DMS153 (cell line): ENCODE results near the gene KLHL21.
"Not testable (repeated sequence)": the region's sequence is repeated elsewhere in the genome, so short reads cannot be mapped to it uniquely, and the experiment has no call there.

Source experiments
- DNase-seq: peaks from one replicate; lab custom pipeline; 2025; lab: John Stamatoyannopoulos, UW

KLHL21 gene, protein sequence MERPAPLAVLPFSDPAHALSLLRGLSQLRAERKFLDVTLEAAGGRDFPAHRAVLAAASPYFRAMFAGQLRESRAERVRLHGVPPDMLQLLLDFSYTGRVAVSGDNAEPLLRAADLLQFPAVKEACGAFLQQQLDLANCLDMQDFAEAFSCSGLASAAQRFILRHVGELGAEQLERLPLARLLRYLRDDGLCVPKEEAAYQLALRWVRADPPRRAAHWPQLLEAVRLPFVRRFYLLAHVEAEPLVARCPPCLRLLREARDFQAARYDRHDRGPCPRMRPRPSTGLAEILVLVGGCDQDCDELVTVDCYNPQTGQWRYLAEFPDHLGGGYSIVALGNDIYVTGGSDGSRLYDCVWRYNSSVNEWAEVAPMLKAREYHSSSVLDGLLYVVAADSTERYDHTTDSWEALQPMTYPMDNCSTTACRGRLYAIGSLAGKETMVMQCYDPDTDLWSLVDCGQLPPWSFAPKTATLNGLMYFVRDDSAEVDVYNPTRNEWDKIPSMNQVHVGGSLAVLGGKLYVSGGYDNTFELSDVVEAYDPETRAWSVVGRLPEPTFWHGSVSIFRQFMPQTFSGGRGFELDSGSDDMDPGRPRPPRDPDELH

DNA sequence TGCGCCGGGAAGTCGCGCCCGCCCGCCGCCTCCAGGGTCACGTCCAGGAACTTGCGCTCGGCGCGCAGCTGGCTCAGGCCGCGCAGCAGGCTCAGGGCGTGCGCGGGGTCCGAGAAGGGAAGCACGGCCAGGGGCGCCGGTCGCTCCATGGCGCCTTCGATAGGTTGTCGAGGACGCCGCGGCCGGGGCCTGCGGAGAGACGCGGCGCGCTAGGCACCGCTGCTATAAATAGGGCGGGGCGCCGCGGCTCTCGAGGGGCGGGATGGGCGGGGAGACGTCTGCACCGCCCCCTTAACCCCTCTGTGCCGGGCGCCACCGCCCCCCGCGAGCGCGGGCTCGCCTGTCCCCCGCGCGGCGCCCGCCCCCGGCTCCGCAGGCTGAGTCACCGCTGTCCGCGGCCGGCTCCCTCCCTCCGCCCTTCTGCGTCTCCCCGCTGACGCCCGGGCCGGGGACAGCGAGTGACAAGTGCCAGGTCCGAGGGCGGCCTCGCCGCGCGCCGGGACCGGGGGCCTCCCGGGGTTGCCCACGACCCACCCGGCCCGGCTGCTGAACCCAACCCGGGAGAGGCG, at the start of gene KLHL21:
Gene KLHL21, minus strand, starts transcription at position 201 of the 569 bp plus-strand sequence. Its CDS starts 52 bp downstream, at position 149.
- DNase-seq: peak; percentile 44

DNA sequence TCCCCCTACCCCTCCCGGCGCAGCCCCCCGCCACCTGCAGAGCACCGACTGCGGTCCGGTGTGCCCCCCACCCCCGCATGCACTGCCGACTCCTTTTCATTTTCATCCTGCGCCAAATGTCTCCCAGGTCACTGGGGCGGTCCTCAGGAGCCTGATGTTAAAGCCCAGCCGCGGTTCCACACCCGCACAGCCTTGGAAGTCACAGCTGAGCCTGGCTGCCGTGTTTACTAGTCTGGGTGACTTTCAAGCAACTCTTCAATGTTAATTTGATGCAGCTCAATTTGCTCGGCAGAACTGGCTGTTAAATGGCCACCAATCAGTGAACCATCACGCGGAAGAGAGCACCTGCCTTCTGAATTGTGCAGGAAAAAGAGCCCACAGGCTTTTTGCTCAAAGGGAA, 49.2 kb upstream of the KLHL21 start:
- DNase-seq: no peak

DNA sequence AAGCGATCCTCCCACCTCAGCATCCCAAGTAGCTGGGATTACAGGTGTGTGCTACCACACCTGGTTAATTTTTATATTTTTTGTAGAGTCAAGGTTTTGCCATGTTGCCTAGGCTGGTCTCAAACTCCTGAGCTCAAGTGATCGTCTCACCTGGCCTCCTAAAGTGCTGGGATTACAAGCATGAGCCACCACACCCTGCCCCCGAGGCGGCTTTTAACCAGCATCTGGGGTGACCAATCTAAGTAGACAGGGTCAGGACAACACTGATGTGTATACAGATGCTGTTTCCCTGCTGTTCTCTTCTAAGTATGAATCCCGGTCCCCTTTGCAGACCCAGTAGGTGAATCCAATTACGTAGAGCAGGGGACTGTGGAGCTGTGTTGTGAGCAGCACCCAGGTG, 45.9 kb upstream of the KLHL21 start:
- no peak for DNase-seq

DNA sequence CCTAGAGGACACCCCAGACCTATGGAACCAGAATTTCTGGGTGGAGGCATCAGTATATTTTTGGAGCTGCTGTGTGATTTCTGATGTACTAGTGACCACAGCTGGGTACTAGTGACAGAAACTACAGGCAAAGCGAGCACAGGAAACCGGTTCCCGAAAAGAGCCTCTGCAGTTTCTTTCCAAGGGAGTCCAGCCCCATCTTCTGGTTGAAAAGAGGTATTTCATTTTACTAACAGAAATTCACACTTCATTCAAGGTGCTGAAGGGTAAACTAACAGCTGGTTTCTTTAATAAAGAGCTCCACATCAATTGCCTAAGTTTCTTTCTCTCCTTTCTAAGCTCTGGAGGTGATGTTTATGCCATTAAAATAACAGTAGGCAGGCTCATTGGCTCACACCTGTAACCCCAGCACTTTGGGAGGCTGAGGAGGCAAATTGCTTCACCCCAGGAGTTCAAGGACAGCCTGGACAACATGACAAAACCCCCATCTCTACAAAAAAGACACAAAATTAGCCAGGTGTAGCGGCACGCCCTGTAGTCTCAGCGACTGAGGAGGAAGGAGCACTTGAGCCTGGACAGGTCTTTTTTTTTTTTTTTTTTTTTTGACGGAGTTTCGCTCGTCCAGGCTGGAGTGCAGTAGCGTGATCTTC, 44.0 kb upstream of the KLHL21 start:
- DNase-seq: peak; percentile 26

DNA sequence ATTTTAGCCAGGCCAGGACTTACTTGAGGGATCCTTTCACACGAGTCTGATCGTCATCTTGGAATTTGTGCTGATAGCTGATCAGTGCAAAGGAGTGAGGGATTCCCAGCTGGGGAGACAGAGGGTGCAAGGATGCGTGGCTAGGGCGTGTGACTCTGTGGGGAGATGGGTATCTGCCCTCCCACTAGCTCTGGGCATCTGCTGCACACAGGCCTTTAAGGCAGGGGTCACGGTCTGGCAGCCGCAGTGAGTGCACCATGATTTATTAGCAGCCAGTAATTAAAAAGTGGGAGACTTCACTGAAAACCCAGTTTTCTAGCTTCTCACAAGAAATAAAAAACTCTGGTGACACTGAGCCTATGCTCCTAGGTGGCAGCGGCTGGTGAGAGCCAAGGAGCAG, 42.3 kb upstream of the KLHL21 start:
- DNase-seq: no peak

DNA sequence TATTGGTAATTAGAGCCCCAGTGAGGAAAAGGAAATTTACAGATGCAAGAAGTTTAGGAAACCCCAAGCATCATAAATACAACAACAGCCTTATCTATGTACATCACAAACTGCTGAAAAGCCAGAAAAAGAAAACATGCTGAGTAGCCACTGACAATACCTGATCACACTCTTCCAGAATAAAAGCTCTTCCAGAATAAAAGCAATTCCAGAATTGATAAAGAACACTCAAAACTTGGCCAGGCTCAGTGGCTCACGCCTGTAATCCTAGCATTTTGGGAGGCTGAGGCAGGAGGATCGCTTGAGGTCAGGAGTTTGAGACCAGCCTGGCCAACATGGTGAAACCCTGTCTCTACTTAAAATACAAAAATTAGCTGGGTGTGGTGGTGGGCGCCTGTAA, 38.2 kb upstream of the KLHL21 start:
- not testable (repeated sequence) for DNase-seq

DNA sequence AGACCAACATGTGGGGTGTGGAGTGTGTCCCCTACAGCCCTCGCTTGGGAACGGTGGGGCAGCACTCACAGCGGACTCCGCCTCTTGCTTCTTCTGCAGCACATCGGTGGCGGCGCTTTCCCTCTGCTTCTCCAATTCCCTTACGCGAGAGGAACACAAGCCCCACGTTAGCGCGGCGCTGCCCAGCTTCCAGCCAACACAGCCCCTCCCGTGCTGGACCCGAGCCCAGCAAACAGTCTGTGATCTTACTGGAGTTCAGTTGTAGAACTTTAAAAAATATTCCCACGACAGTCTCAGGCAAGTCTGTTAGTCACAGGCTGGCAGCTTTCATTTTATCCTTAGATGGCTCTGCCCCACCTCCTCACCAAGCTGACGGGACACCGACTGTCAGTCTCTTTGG, 35.6 kb upstream of the KLHL21 start:
- no peak for DNase-seq

DNA sequence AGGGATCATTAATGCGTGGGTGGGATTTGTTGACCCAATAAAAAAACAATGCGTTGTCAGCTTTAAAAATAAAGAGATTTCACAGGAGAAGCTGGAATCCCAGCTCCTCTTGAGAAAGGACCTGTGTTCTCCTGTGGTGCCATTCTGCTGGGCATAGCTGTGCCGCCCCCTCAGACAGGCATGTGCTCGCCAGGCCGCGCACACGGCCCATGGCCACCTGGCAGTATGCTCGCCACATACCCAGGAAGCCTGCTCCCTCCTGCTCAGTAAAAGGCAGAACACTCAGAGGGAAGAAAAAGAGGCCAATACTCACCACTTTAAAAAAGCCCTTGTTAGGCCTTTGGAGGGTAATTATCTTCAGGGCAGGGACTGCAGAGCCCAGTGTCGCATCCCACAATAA, 35.1 kb upstream of the KLHL21 start:
- no peak for DNase-seq

DNA sequence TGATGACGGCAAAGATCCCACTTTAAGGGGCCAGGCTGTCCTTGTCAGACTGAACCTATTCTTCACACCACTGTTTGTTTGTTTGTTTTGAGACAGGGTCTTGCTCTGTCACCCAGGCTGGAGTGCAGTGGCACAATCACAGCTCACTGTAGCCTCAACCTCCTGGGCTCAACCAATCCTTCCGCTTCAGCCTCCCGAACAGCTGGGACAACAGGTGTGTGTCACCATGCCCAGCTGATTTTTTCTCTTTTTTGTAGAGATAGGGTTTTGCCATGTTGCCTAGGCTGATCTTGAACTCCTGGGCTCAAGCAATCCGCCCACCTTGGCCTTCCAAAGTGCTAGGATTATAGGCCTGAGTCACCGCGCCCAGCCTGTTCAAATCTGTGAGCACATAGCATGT, 34.1 kb upstream of the KLHL21 start:
- not testable (repeated sequence) for DNase-seq

DNA sequence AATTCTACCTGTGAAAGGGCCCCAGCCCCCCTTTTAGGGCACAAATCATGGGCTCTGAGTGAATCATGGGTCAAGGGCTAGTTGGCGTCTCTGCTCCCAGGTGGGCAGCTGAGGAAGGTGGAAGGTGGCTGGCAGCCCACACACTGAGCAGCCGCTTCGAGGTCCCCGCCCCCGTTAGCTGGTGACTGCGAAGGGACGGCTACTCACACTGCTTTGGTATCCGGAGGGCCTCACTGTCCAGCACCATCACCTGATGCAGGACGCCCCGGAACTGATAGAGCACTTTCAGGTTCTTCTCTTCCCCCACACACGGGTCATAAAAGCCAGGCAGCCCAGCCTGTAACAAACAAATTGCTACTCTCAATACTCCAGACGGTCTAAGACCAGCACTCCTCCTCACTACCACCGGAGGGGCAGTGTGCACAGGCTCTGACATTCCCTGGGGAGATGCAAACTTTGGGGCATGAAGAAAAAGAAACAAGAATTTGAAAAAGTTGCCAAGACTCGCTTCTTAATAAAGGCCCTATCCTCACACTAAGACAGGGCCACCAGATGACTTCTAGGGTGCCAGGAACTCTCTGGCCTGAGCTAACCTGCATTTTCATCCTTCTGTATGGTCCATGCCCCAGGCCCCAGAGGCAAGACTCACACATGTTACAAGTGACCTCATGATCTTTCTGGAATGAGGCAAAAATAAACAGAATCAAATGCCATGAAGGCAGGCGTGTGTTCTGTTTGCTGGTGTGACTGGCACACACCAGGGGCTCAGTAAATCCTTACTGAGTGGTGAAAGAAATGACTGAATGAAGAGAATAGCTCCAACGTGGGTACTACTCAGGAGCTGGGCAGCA, 33.5 kb upstream of the KLHL21 start:
- DNase-seq: no peak

DNA sequence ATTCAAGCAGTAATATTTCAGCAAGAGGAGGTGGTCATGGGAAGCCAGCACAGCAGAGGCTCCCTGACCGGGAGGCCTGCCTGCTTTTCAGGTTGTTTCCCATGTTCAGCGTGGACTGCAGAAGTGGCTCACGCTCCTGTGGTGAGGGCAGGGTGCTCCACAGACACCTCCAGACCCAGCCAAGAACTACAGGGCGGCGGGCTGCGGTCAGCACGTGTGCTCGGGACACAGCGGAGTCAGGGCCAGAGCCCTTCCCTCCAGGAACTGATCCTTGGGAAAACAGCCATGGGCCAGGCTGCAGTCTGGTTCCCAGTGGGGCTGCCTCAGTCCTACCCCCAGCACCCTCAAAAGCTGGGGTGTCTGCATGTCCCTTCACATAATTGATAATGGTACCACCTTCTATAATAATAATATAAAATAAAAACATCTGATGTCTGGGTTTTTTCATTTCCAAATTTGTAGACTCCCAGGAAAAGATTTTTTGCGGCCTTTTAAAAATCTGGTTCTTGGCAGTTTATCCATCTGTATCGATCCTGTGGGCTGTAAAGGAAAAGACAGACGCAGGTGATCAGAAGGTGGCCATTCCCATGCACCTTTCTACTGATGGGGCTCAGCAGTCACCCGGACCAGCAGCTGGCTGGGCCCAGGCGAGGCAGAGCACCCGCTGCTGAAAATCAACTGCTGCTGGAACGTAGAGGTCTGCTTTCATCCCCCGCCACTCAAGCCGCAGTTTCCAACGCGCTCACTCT, 32.7 kb upstream of the KLHL21 start:
- no peak for DNase-seq

DNA sequence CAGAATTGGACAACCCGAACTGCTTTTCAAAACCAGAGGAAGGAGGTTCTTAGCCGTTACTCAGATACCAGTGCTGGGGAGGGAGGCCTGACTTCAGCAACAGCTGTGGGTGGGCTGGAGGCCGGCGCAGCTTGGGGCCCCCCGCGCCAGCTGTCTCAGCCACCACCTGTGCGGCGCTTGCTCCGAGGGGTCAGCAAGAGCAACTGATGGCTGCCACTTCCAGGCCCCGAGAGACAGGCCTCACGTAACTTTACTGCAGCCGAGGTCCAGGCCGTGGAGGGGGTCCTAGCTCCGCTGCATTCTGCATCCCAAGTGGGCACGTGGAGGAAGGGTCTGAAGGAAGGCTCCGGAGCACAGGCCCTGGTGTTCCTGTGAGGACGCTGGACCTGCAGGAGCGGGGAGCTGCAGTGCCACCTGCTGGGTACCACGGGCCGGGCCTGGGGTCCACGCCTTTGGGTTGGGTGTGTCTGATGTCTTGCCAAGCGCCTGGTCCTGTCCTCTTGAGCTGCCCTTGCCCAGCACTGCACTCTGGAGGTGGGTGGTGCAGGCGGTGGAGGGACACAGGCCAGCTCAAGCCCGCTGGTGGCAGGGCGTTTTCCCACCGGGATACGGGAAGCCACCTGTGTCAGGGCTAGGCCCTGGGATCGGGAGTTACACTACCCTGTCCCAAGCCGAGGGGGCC, 31.8 kb upstream of the KLHL21 start:
- no peak for DNase-seq

DNA sequence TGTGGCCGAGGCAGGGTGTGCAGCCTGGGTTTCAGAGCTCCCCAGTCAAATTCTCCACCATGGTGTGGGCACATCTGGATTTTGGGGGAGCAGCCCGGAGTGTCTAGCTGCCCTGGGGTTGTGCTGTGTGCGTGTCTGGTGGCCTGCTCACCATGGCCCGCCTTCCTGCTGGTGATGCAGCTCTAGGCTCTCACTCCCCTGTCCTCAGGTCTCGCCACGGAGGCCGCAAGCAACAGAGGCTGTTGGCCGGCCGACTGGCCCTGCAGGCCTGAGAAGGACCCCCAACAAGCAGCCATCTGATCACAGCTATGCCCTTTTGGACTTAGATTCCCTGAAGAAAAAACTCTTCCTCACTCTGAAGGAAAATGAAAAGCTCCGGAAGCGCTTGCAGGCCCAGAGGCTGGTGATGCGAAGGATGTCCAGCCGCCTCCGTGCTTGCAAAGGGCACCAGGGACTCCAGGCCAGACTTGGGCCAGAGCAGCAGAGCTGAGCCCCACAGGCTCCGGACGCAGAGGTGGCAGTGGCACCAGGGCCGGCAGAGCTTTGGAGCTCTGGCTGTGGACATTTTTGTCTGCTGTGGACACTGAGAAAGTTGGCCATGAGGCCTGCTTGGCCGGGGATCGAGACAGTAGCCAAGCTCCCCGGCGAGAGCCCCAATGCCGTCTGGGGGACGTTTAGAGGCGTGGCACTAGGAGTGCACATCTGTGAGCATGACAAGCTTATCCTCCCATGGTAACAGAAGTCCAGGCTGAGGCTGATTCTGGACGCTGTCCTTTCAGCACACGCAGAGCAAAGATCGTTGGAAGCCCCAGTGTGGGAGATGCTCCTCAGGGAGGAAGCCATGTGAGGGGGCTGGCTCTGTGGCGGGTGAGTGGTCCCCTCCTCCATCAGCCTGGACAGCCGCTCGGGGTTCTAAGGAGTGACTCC, 30.2 kb upstream of the KLHL21 start:
- DNase-seq: no peak

DNA sequence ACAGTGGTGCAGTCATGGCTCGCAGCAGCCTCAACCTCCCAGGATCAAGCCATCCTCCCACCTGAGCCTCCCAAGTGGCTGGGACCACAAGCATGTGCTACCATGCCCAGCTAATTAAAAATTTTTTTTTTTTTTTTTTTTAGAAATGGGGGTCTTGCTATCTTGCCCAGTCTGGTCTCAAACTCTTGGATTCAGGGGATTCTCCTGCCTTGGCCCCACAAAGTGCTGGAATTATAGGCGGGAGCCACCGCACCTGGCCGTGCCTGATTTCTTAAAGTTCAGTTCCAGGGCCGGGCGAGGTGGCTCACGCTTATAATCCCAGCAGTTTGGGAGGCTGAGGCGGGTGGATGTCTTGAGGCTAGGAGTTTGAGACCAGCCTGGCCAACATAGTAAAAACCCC, 28.4 kb upstream of the KLHL21 start:
- DNase-seq: no peak

DNA sequence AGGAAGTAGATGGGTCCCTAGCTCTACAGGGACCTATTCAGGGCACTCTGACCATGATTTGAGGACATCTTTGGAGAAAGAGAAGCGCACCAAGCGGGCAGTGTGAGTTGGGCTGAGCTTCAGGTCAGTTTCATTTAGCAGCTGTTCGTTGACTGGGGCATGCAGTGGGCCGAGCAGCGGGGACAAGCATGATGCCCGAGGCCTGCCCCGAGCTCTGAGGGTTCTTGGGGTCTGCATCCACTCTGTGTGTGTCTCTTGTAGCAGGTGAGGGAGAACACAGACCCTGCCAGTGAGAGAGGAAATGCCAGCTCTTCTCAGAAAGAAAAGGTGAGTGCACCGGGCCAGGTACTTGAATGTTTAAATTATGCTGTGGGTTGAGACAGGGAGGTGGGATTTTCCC, 27.4 kb upstream of the KLHL21 start:
- no peak for DNase-seq

DNA sequence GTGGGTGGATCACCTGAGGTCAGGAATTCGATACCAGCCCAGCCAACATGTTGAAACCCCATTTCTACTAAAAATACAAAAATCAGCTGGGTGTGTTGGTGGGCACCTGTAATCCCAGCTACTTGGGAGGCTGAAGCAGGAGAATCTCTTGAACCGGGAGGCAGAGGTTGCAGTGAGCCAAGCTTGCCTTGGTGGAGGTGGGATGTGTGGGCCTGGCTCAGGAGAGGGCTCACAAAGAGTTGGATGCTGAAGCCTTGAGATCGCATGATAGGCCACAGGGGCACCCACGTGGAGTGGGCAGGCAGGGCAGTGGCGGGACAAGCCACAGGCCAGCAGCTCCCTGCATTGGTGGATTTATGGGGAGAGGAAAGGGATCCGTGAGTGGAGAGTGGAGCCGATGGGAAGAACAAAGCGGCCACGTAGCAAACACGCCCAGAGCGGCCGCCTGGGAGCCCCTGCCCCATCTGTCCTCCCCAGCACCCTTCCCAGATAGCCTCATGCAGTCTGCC, 26.4 kb upstream of the KLHL21 start:
- no peak for DNase-seq

DNA sequence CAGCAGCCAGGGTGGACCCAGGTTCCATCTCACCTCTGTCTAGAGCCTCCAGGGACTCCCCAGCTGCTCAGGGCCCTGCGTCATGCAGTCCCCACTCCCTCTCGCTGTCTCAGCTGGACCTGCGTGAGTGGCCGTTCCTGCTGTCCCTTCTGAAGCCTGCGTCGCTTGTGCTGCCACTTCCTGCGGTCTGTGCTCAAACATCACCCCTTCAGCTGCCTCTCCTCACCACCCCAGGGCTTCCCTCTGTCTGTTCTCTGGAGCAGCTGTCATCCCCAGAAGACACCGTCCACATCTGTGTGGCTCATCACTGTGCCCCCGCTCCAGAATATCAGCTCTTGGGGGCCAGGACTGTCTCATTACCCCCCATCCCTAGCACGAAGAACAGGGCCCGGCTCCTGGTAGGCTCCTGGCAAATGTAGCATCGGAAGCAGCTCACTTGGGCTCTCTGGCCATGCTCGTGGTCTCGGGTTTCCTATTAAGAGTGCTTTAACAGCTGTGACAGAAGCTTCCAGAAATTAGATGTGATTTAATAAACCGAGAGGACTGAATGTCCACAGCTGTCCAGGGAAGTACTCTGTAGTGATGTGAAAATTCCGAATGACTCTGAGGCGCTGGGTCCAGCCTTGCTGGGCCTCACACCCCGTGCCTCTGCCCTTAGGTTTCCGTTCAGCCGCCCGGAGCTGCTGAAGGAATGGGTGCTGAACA, 25.3 kb upstream of the KLHL21 start:
- DNase-seq: no peak

DNA sequence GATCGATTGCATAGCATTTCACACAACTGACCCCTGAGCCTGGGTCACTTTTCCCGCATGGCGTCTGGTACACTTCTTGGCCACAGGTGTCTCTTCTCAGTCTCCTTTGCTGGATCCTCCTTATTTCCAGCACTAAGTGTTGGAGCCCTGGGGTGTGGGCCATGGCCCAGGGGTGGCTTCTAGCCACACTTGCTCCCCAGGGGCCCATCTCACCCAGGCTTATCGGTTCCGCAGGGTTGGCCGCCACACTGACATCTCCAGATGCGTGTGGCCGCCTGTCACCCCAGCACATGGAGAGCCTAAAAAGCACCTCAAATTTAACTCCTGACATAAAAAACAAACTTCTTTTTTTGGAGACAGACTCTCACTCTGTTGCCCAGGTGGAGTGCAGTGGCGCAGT, 24.4 kb upstream of the KLHL21 start:
- DNase-seq: no peak
